Duodenal mucosa (tissue), 2 donors: ENCODE data around the gene QSOX1.

Experiments used
- H3K27ac ChIP-seq: one replicate; pipeline ENCODE4 v1.7.0; 2013; ENCODE audit warnings: low read depth, low read length
- H3K27me3 ChIP-seq, 2 donors: one replicate each; pipeline ENCODE4 v1.7.0; 2013; ENCODE audit warnings: low read length in 2 of 2, control low read depth in 1 of 2; ENCODE audit not compliant: insufficient read depth in 2 of 2, control insufficient read depth in 1 of 2
- H3K36me3 ChIP-seq, 2 donors: one replicate each; pipeline ENCODE4 v1.7.0; 2013; ENCODE audit warnings: low read length in 2 of 2, control low read depth in 1 of 2; ENCODE audit not compliant: insufficient read depth in 2 of 2, control insufficient read depth in 1 of 2
- H3K4me1 ChIP-seq, 2 donors: one replicate each; pipeline ENCODE4 v1.7.0; 2013; ENCODE audit warnings: low read length in 2 of 2, control low read depth in 1 of 2; ENCODE audit not compliant: insufficient read depth in 2 of 2, control insufficient read depth in 1 of 2
- H3K4me3 ChIP-seq, 2 donors: one replicate each; pipeline ENCODE4 v1.7.0; 2013; ENCODE audit warnings: low read length in 2 of 2, low read depth in 1 of 2
- H3K9ac ChIP-seq, 2 donors: one replicate each; pipeline ENCODE4 v1.7.0; 2013; ENCODE audit warnings: low read length in 2 of 2, low read depth in 1 of 2
- H3K9me3 ChIP-seq, 2 donors: one replicate each; pipeline ENCODE4 v1.7.0; 2013; ENCODE audit warnings: low read length in 2 of 2, control low read depth in 1 of 2; ENCODE audit not compliant: control insufficient read depth in 1 of 2

The QSOX1 gene

DNA sequence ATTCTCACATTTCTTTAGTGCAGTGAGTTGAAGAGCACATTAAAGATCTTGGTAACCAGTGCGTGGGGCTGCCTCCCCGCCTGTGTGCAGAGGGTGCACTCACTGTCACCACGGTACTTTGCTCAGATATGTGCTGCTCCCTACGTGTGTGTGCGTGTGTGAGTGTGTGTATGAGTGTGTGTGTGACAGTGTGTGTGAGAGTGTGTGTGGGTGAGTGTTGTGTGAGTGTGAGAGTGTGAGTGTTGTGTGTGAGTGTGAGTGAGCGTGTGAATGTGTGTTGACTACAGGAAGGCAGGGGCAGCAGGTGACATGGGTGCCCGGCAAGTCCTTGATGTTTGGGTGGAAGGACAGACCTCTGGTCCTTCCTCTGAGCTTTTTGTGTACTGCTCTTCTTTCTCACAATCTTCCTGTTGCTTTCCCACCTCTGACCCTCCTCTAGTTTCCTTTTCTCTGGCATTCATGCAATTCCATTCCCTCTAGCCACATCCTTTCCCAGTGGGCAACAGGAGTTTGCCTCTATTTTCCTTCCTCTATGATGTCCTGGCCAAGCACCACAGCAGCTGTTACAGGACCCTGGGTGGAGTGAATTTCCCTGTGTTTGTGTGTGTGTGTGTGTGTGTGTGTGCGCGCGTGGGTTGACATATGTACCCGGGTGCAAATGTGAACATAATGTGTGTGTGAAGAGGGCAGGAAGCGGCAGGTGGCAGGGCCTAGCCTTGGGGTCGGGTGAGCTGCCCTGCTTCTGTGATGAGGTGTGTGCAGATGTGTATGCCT lies 95.2 kb downstream of the QSOX1 start:
- Histone ChIP-seq H3K4me1 (peaks cover under 1 to 3% of the 10 kb centered on the region in 2 donors), H3K27me3 (peaks cover 0 to 4% of the 10 kb centered on the region in 2 donors), H3K27ac (no peak overlapping the region), H3K9me3 (no peaks in the 10 kb centered on the region), H3K36me3 (no peaks in the 10 kb centered on the region), H3K9ac (no peak overlapping the region), H3K4me3 (no peak overlapping the region)

DNA sequence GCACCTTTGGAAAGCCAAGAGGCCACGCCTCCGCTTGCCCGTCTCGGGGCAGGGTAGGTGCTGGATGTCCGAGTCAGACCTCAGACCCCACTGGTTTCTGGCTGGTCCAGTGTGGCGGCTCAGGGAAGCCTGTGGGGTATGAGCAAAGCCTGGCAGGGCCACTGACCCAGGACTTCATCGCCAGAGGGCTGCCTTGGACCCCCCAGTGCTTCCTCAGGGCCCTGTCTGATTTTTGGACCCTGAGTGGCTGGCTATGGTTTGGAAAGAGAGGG lies 95.8 kb downstream of the QSOX1 start:
- H3K4me3 ChIP-seq = no peak overlapping the region
- no peaks in the 10 kb centered on the region for H3K9me3 ChIP-seq
- H3K27ac ChIP-seq = no peak overlapping the region
- H3K36me3 ChIP-seq = no peaks in the 10 kb centered on the region
- H3K4me1 ChIP-seq = no peaks in the 10 kb centered on the region
- peaks cover 0 to 4% of the 10 kb centered on the region in 2 donors for H3K27me3 ChIP-seq
- no peak overlapping the region for H3K9ac ChIP-seq

DNA sequence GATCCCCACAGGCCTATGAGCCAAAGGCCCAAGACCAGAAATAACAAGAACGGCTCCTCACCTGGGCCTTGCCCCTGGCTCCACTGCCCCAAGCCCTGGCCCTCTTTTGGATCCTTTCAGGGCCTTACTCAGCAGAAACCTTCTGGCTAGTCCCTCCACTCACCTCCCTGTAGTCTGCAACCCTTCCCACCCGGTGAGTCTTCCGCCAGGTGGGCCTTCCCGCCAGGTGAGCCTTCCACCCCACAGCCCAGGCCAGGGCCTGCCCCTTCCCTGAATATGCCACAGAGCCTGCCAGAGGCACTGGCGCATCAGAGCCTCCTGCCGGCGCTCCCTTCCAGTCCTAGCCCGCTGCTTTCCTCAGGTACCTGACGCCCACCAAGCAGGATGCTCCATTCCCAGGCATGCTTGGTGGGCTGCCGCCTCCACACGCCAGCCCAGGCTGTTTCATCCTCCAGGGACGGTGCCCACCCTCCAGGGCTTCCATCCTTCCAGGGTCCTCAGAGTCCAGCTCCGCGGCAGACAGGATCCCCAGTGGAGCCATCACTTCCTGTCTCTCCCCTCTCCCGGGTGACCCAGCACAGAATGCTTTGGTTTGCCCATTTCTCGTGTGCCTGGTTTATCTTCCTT lies 96.3 kb downstream of the QSOX1 start:
- Histone ChIP-seq H3K4me1 (no peaks in the 10 kb centered on the region), H3K27me3 (peaks cover 0 to 4% of the 10 kb centered on the region in 2 donors), H3K9ac (no peak overlapping the region), H3K36me3 (no peaks in the 10 kb centered on the region), H3K27ac (no peak overlapping the region), H3K9me3 (no peaks in the 10 kb centered on the region), H3K4me3 (no peak overlapping the region)

DNA sequence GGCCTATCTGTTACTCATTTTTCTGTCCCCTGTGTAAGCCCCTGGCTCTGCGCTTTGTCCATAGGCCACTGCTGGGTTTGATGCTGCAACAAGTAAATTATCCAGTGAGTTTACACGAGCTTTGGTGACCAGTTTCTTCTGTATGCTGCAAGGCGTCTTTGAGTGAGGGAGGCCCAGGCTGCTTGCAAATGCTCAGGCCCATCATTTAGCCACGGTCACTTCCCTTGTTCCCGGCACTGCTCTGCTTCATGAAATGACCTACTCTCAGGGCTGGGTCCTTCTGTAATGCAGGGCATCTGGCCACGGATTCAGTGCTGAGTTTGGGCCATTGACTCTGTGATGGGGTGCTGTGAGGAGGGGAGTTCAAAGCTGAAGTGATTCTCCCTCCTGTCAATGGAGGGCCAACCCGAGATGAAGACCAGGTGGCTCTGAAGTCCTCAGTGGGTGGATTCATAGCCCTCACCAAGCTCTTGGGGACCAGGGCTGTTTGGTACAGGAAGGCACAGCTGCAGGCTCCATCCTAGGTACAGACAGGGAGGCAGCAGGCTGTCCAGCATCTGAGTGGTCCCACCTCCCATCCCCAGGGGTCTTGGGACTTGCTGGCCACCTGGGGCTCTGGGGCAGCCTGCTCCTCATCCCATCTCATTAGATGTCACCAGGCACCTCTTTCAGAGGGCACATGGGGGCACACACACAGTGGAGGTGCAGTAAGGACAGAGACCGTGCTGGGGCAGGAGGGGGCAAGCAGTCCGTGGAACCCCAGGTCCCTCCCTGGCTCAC lies 97.0 kb downstream of the QSOX1 start:
- H3K9ac ChIP-seq = no peak overlapping the region
- no peaks in the 10 kb centered on the region for H3K9me3 ChIP-seq
- no peak overlapping the region for H3K4me3 ChIP-seq
- no peaks in the 10 kb centered on the region for H3K4me1 ChIP-seq
- peaks cover 0 to 10% of the 10 kb centered on the region in 2 donors for H3K27me3 ChIP-seq
- no peaks in the 10 kb centered on the region for H3K36me3 ChIP-seq
- H3K27ac ChIP-seq = no peak overlapping the region

DNA sequence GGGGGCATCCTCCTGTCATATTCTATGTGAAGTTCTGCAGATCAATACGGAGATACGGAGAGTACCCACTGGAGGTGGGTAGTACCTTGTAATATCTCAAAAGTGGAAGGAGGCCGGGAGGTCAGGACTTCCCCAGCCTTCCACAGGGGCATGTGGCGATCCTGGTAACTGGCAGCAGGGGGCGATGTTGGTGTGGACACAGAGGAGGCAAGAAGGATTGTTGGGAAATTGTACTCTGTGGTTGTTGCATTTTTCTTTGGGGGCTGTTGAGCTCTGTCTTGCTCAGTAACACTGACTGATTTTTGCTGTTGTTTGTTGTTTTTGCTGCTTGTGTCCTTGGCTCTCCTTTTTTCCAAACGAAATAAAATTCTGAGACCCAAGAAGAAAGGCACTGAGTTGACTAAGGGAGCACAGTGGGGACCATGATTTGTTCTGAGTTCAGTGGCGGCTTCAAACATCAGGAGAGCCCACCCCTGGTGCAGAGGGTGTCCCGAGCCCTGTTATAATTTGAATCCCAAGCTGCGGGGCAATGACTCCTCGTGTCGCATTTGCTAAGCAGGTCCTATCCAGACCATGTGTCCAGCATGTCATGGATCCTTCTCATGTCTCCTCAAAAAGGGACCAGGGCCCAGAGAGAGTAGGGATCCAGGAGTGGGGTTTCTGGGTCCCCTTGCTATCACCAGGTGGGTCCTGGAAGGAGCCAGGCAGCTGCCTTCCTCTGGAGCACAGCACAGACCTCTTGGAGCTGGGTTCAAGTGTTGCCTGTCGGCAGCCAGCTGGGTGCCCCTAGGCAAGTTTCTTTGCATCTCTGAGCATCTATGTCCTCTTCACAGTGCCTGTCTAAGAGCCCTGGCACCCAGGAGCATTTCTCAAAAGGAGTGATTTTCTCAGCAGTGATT lies 98.2 kb downstream of the QSOX1 start:
- H3K4me1 ChIP-seq = no peaks in the 10 kb centered on the region
- no peaks in the 10 kb centered on the region for H3K36me3 ChIP-seq
- no peak overlapping the region for H3K27ac ChIP-seq
- H3K9ac ChIP-seq = no peak overlapping the region
- no peaks in the 10 kb centered on the region for H3K9me3 ChIP-seq
- peaks cover 0 to 13% of the 10 kb centered on the region in 2 donors for H3K27me3 ChIP-seq
- H3K4me3 ChIP-seq = no peak overlapping the region
